Liver (tissue), 9 donors: ENCODE measurements around the gene AHSG. TPM values are rescaled to one million over a fixed set of nuclear protein-coding genes. Genes with fewer than 3 reads are reported as not detected.

Source experiments
- DNase-seq: peaks from one replicate; pipeline ENCODE4 v3.0.0-alpha.2; 2017; ENCODE audit warnings: low spot score
- H3K27ac ChIP-seq, 2 donors: one replicate each; pipeline ENCODE4 v1.7.0; 2013; ENCODE audit warnings: inconsistent platforms in 2 of 2, low read length in 2 of 2, control low read depth in 1 of 2, low read depth in 1 of 2, mild to moderate bottlenecking in 1 of 2
- H3K27me3 ChIP-seq, 4 donors: one replicate each; pipeline versions ENCODE4 v1.6.1 to v1.7.0; 2013; ENCODE audit warnings: low read length in 3 of 4, inconsistent platforms in 1 of 4, mild to moderate bottlenecking in 1 of 4, moderate library complexity in 1 of 4; ENCODE audit not compliant: control insufficient read depth in 4 of 4, insufficient read depth in 4 of 4
- H3K36me3 ChIP-seq, 4 donors: one replicate each; pipeline versions ENCODE4 v1.6.1 to v1.7.0; 2013; ENCODE audit warnings: low read length in 3 of 4, mild to moderate bottlenecking in 3 of 4, low read depth in 1 of 4, moderate library complexity in 1 of 4; ENCODE audit not compliant: control insufficient read depth in 4 of 4, insufficient read depth in 3 of 4
- H3K4me1 ChIP-seq, 4 donors: one replicate each; pipeline versions ENCODE4 v1.6.1 to v1.7.0; 2013; ENCODE audit warnings: low read length in 3 of 4, mild to moderate bottlenecking in 3 of 4, moderate library complexity in 1 of 4; ENCODE audit not compliant: control insufficient read depth in 4 of 4, insufficient read depth in 4 of 4
- H3K4me3 ChIP-seq, 3 donors: one replicate each; pipeline versions ENCODE4 v1.6.1 to v1.7.0; 2013; ENCODE audit warnings: low read length in 3 of 3, control low read depth in 1 of 3, low read depth in 1 of 3, mild to moderate bottlenecking in 1 of 3
- H3K9ac ChIP-seq, 2 donors: one replicate each; pipeline ENCODE4 v1.7.0; 2013; ENCODE audit warnings: low read length in 2 of 2, mild to moderate bottlenecking in 2 of 2, moderate library complexity in 2 of 2, control low read depth in 1 of 2, low read depth in 1 of 2
- H3K9me3 ChIP-seq, 4 donors: one replicate each; pipeline versions ENCODE4 v1.6.1 to v1.7.0; 2013; ENCODE audit warnings: low read length in 3 of 4; ENCODE audit not compliant: control insufficient read depth in 4 of 4
- EGR1 ChIP-seq, 2 donors: IDR thresholded peaks; 2 replicates each; pipeline ENCODE4 v1.6.1; 2016 to 2018; ENCODE audit warnings: antibody characterized with exemption in 2 of 2, low read depth in 2 of 2
- FOXA1 ChIP-seq: IDR thresholded peaks from 2 replicates; pipeline ENCODE4 v1.6.1; 2016; ENCODE audit warnings: antibody characterized with exemption
- FOXA2 ChIP-seq: IDR thresholded peaks from 2 replicates; pipeline ENCODE4 v1.6.1; 2016; ENCODE audit warnings: antibody characterized with exemption
- GABPA ChIP-seq, 2 donors: IDR thresholded peaks in 1 of 2; conservative IDR thresholded peaks in 1 of 2; 2 replicates each; pipeline ENCODE4 v1.6.1; 2016; ENCODE audit warnings: antibody characterized with exemption in 2 of 2, mild to moderate bottlenecking in 1 of 2, moderate library complexity in 1 of 2
- HNF4A ChIP-seq, 2 donors: conservative IDR thresholded peaks; 2 replicates each; pipeline ENCODE4 v1.6.1; 2016; ENCODE audit warnings: antibody characterized with exemption in 2 of 2, mild to moderate bottlenecking in 2 of 2
- HNF4G ChIP-seq: IDR thresholded peaks from 2 replicates; pipeline ENCODE4 v1.6.1; 2016; ENCODE audit warnings: antibody characterized with exemption
- JUND ChIP-seq, 2 donors: IDR thresholded peaks; 2 replicates each; pipeline ENCODE4 v1.6.1; 2016; ENCODE audit warnings: antibody characterized with exemption in 2 of 2
- NR2F2 ChIP-seq: IDR thresholded peaks from 2 replicates; pipeline ENCODE4 v1.6.1; 2016; ENCODE audit warnings: antibody characterized with exemption
- RAD21 ChIP-seq, 2 donors: IDR thresholded peaks; 2 replicates each; pipeline ENCODE4 v1.6.1; 2016; ENCODE audit warnings: antibody characterized with exemption in 2 of 2, mild to moderate bottlenecking in 2 of 2
- RXRA ChIP-seq, 2 donors: IDR thresholded peaks; 2 replicates each; pipeline ENCODE4 v1.6.1; 2017 to 2018; ENCODE audit warnings: antibody characterized with exemption in 2 of 2, mild to moderate bottlenecking in 1 of 2
- SP1 ChIP-seq: IDR thresholded peaks from 2 replicates; pipeline ENCODE4 v1.6.1; 2018; ENCODE audit warnings: antibody characterized with exemption, mild to moderate bottlenecking
- TAF1 ChIP-seq: conservative IDR thresholded peaks from 2 replicates; pipeline ENCODE4 v1.6.1; 2016; ENCODE audit warnings: antibody characterized with exemption, mild to moderate bottlenecking
- YY1 ChIP-seq: IDR thresholded peaks from 2 replicates; pipeline ENCODE4 v1.6.1; 2016; ENCODE audit warnings: antibody characterized with exemption, mild to moderate bottlenecking
- whole genome bisulfite sequencing: extraction: QIAGEN DNeasy Blood & Tissue Kit; methylation state at CpG from one replicate; pipeline ENCODE4 v1.1.7; 2013; 5-methylcytosine and 5-hydroxymethylcytosine counted together
- polyA plus RNA-seq, 2 donors: library from polyadenylated mRNA; stranded (reverse) in 1 of 2; unstranded in 1 of 2; fragments of 200-250 nt in 1 of 2; fragments of >200 nt in 1 of 2; fragmentation: Nextera tagmentation in 1 of 2; extraction: Ambion mirVana in 1 of 2; gene quantifications; one replicate each; pipeline versions ENCODE4 v1.2.1 to v1.2.3, GENCODE V29; 2013 to 2015
- total RNA-seq, 2 donors: library from RNA; depleted of rRNA; stranded (reverse); fragments of >200 nt; gene quantifications; one replicate each; pipeline ENCODE4 v1.2.3, GENCODE V29; 2014
- TF ChIP-seq, protein P1 (sequence below): fragments of 150-350 bp; IDR thresholded peaks from 2 replicates; pipeline ENCODE4 v1.5.1; 2017; ENCODE audit warnings: improper control_type of control experiment, low read depth, low read length; ENCODE audit not compliant: missing input control
- TF ChIP-seq, protein P2 (sequence below): IDR thresholded peaks from 2 replicates; pipeline ENCODE4 v1.6.1; 2016; ENCODE audit warnings: antibody characterized with exemption
- TF ChIP-seq, protein P3 (sequence below): IDR thresholded peaks from 2 replicates; pipeline ENCODE4 v1.6.1; 2016; ENCODE audit warnings: antibody characterized with exemption
- TF ChIP-seq, protein P4 (sequence below): IDR thresholded peaks from 2 replicates; pipeline ENCODE4 v1.6.1; 2016; ENCODE audit warnings: antibody characterized with exemption
- TF ChIP-seq, protein P5 (sequence below): IDR thresholded peaks from 2 replicates; pipeline ENCODE4 v1.6.1; 2016; ENCODE audit warnings: antibody characterized with exemption, mild to moderate bottlenecking
- donor health status: healthy.
- donor health status: healthy.
- donor health status: healthy.
- donor health status: healthy.
- donor health status: healthy.

Gene AHSG
- total and polyA plus RNA-seq, 4 donors, result 965 to 4,470 (median 2,050) TPM

DNA sequence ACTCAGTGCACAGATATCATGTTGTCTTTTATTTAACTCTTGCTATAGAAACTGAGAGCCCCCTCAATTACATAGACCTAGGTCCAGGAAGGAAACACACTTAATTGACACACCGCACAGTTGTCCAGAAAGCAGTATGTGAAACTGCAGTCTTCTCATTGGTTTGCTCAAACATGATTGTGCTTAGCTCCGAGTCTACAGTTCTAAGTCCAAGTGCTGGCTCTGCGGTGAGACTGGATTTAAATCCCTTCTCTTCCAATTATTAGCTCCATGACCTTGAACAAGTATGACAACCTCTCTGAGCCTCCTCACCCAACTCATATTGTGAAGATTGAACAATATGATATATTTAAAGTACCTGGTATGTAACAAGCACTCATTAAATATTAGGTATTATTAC, 19.0 kb upstream of the AHSG start:
- 37% methylated on average over 3 of the region's 3 CpGs for WGBS
- H3K9ac ChIP-seq, result peak overlapping the region in 1 of 2 donors; percentile 7

More for the DNA sequence above, 19.0 kb upstream of the AHSG start:
- Histone ChIP-seq H3K4me3 (no peak overlapping the region), H3K4me1 (peaks cover 17 to 56% (median 41%) of the 10 kb centered on the region in 4 donors), H3K9me3 (no peaks in the 10 kb centered on the region), H3K27ac (peak overlapping the region; percentile 57 to 69), H3K36me3 (no peaks in the 10 kb centered on the region), H3K27me3 (no peaks in the 10 kb centered on the region)
- peak in 1 of 2 donors; percentile 19 for TF ChIP-seq JUND (IDR thresholded peaks at IDR 0.05)
- peak; percentile 38 for TF ChIP-seq HNF4G
- no peak for TF ChIP-seq FOXA2
- no peak for TF ChIP-seq FOXA1
- TF ChIP-seq, protein P1, sequence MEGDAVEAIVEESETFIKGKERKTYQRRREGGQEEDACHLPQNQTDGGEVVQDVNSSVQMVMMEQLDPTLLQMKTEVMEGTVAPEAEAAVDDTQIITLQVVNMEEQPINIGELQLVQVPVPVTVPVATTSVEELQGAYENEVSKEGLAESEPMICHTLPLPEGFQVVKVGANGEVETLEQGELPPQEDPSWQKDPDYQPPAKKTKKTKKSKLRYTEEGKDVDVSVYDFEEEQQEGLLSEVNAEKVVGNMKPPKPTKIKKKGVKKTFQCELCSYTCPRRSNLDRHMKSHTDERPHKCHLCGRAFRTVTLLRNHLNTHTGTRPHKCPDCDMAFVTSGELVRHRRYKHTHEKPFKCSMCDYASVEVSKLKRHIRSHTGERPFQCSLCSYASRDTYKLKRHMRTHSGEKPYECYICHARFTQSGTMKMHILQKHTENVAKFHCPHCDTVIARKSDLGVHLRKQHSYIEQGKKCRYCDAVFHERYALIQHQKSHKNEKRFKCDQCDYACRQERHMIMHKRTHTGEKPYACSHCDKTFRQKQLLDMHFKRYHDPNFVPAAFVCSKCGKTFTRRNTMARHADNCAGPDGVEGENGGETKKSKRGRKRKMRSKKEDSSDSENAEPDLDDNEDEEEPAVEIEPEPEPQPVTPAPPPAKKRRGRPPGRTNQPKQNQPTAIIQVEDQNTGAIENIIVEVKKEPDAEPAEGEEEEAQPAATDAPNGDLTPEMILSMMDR, result no peak
- TF ChIP-seq RAD21 (IDR thresholded peaks at IDR 0.05), result no peak
- no peak for TF ChIP-seq NR2F2
- peak; percentile 79 to 82 for TF ChIP-seq HNF4A (conservative IDR thresholded peaks at IDR 0.05)
- TF ChIP-seq, protein P2, sequence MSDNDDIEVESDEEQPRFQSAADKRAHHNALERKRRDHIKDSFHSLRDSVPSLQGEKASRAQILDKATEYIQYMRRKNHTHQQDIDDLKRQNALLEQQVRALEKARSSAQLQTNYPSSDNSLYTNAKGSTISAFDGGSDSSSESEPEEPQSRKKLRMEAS, result no peak
- TF ChIP-seq TAF1, result no peak
- TF ChIP-seq, protein P3, sequence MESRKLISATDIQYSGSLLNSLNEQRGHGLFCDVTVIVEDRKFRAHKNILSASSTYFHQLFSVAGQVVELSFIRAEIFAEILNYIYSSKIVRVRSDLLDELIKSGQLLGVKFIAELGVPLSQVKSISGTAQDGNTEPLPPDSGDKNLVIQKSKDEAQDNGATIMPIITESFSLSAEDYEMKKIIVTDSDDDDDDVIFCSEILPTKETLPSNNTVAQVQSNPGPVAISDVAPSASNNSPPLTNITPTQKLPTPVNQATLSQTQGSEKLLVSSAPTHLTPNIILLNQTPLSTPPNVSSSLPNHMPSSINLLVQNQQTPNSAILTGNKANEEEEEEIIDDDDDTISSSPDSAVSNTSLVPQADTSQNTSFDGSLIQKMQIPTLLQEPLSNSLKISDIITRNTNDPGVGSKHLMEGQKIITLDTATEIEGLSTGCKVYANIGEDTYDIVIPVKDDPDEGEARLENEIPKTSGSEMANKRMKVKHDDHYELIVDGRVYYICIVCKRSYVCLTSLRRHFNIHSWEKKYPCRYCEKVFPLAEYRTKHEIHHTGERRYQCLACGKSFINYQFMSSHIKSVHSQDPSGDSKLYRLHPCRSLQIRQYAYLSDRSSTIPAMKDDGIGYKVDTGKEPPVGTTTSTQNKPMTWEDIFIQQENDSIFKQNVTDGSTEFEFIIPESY, result no peak
- TF ChIP-seq GABPA (IDR thresholded peaks at IDR 0.05 in 1 of 2, conservative IDR thresholded peaks at IDR 0.05 in 1 of 2), result no peak
- no peak for TF ChIP-seq YY1
- peak in 1 of 2 donors; percentile 20 for TF ChIP-seq RXRA (IDR thresholded peaks at IDR 0.05)
- TF ChIP-seq, protein P4, sequence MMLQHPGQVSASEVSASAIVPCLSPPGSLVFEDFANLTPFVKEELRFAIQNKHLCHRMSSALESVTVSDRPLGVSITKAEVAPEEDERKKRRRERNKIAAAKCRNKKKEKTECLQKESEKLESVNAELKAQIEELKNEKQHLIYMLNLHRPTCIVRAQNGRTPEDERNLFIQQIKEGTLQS, result no peak
- TF ChIP-seq, protein P5, sequence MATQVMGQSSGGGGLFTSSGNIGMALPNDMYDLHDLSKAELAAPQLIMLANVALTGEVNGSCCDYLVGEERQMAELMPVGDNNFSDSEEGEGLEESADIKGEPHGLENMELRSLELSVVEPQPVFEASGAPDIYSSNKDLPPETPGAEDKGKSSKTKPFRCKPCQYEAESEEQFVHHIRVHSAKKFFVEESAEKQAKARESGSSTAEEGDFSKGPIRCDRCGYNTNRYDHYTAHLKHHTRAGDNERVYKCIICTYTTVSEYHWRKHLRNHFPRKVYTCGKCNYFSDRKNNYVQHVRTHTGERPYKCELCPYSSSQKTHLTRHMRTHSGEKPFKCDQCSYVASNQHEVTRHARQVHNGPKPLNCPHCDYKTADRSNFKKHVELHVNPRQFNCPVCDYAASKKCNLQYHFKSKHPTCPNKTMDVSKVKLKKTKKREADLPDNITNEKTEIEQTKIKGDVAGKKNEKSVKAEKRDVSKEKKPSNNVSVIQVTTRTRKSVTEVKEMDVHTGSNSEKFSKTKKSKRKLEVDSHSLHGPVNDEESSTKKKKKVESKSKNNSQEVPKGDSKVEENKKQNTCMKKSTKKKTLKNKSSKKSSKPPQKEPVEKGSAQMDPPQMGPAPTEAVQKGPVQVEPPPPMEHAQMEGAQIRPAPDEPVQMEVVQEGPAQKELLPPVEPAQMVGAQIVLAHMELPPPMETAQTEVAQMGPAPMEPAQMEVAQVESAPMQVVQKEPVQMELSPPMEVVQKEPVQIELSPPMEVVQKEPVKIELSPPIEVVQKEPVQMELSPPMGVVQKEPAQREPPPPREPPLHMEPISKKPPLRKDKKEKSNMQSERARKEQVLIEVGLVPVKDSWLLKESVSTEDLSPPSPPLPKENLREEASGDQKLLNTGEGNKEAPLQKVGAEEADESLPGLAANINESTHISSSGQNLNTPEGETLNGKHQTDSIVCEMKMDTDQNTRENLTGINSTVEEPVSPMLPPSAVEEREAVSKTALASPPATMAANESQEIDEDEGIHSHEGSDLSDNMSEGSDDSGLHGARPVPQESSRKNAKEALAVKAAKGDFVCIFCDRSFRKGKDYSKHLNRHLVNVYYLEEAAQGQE, result no peak
- TF ChIP-seq EGR1 (IDR thresholded peaks at IDR 0.05; ENCODE audit: low read depth in 2 of 2), result no peak
- peak; percentile 69 for TF ChIP-seq SP1
- no peak for DNase-seq
